ENCODE measurements around the gene CXXC5.

Gene CXXC5

GRCh38 chr5:139638736-139639618 lies 9.2 kb upstream of the CXXC5 start:
- DNase-seq = no peak

- DNase-seq = no peak
Observed at GRCh38 chr5:139639619-139640380, 8.3 kb upstream of the CXXC5 start.

GRCh38 chr5:139640421-139641115 lies 7.6 kb upstream of the CXXC5 start:
- DNase-seq = no peak

- DNase-seq = no peak
Observed at GRCh38 chr5:139641116-139642080, 6.8 kb upstream of the CXXC5 start.

DNA sequence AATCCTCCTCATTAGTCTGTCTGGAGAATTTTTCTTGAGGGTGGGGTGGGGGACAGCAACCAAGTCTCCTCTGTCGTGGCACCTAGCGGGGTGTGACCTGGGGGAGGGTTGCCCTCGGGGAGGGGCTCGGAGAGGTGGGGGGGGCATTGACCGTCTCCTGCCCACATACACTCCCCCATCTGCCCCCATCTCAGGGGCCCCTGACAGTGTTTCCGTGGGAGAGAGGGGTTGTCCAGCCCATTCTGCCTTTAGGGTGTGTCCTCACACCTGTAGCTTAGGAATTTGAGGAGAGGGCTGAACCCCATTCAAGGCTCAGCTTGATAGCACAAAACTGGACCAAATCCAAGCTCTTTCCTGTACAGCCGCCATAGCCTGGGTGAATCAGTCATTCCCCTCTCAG lies 5.9 kb upstream of the CXXC5 start:
- DNase-seq = no peak

DNA sequence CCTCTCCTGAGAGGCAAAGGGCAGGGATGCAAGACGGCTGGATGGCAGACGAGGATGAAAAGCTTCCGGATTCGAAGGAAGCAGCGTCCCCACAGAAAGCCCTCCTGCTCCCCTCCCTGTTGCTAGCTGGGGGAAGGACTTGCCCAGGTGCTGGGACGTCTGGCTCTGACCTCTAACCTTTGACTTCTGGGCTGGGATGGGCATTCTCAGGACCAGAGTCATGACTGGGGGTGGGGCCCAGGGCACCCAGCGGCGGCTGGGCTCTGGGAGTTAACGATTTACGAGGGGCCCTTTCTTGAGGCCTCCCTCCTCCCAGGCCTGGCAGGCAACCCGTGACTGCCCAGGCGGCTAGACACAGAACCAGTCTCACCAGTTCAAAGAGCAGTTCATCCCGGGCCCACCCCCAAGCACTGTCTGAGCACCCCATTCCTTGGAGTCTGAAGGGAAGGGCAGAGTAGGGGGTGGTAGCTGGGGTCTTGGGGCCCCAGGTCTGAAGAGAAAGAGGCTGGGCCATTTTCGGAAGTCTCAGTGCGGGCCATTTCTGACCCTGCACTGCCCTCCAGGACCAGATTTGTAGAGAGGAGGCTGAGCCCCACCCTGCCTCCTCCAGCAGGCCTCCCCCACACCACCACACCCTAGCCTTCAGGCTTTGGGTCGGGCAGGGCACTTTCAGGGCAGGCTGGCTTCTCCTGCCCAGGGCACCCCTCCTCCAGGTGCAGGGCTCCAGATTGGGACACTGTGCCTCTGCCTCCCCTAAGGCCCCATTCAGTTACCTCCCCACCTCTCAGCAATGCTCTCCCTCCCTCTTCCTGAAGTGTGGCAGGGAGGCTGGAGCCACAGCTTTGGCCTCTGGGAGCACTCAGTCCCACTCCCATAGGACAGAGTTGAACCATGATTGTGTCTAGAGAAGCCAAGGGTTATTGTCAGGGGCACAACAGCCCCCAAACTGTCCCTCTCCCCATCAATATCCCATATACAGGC lies 5.0 kb upstream of the CXXC5 start:
- no peak for DNase-seq

- no peak for DNase-seq
Observed at GRCh38 chr5:139644001-139644456, 4.1 kb upstream of the CXXC5 start.

DNA sequence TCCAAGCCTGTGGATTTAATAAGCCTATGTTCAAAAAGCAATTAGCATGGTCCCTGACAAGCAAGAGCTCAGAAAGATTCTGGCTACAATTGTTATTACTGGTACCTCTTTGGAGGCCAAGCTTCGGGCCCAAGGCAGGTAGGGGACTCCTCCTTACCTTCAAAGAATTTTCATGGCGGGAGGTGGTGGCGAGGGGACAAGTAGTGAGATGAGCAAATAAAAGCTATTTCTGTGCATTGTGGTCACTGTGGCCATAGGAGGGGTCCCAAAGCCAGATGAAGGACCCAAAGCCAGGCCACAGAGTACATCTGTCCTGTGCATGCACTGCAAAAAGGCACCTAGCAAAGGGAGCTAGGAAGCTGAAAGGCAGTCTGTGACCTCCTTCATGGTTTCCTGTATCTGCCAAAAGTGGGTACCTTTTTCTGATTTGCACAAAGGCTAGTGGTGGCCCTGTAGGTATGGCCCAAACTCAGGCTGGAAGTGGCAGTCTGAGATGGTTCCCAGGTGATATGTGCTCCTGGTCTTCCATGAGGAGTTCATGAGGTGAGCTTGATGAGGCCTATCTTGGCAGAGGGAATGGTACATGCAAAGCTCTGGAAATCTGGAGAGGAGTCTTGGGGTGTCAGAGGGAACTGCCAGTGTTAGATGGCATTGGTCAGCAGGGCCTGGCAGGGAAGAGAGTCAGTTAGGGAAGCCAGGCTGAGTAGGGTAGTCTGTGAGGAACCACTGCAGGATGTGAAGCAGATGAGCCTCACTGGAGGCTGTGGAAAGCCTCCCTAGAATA lies 3.3 kb upstream of the CXXC5 start:
- DNase-seq = no peak

DNA sequence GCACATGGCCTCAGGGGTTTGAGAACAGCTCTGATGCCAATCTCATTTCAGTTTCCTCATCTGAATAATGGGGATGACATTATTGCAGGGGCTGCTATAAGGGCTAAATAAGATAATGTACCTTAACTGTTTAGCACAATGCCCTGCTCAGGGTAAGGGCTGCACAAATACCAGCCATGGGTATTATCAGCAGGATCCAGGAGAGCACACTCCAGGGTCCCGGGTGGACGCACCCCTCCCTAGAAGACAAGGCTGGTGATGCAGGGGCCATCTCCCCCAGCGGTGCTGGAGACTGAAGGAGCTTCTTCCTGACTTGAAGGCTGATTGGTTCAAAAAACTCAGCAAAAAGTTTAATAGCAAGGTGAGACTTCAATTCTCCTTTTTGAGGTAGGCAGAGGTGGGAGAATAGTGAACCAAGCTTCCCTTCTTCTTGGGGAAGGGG lies 2.7 kb upstream of the CXXC5 start:
- no peak for DNase-seq

DNA sequence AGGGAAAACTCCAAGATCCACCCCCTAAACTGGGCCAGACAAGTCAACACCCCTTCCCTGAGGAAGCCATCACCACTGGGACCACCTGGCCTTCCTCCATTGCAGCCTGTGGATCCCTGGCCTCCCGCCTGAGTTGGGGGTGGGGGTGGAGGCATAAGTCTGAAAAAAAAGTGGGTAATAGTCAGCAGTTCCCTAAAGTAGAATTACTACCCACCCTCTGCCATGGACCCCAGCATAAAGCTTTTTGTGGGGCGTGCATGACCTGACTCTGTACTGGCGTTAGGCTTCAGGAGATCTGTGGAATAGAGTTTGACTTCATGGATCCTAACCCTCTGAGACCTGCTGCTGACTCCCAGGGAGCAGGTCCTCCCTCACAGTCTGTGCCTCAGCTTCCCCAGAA lies 2.0 kb upstream of the CXXC5 start:
- no peak for DNase-seq

- DNase-seq = no peak
Observed at GRCh38 chr5:139646912-139647505, 1.1 kb upstream of the CXXC5 start.

DNA sequence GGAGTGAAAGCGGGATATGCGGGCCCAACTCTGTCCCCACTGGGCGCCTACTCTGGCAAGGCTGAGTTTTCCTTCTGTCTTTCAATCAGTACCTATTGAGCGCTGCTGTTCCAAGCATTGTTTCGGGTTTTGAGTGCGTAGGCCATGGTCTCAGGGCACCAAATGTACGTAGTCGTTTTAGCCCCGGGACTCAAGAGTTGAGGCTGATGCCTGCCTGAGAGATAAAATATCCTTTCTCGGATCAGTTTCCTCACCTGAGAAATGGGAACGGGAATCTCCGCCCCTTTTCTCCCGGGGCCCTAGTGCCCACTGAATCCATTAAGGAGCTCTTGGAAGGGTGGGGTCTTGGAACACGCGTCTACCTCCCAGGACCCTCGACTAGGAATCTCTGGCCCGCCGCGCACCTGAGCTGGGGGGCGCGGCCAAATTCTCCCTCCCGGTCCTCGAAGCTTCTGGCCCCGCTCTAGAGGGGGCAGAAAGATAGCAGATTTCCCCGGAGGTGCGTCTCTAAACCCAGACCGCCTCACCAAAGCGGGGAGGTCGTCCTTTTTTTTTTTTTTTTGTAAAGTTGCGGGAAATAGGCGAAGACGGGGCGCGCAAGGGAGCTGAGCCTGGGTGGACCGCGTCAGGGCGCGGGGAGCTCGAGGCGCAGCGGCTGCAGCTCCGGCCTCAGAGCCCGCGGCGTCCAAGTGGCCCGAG lies 494 bp upstream of the CXXC5 start:
- DNase-seq = no peak

- DNase-seq = no peak
Observed at GRCh38 chr5:139649082-139649991, 1.2 kb downstream of the CXXC5 start.

GRCh38 chr5:139650031-139650688 lies 2.0 kb downstream of the CXXC5 start:
- no peak for DNase-seq

GRCh38 chr5:139650689-139651042 lies 2.5 kb downstream of the CXXC5 start:
- no peak for DNase-seq

DNA sequence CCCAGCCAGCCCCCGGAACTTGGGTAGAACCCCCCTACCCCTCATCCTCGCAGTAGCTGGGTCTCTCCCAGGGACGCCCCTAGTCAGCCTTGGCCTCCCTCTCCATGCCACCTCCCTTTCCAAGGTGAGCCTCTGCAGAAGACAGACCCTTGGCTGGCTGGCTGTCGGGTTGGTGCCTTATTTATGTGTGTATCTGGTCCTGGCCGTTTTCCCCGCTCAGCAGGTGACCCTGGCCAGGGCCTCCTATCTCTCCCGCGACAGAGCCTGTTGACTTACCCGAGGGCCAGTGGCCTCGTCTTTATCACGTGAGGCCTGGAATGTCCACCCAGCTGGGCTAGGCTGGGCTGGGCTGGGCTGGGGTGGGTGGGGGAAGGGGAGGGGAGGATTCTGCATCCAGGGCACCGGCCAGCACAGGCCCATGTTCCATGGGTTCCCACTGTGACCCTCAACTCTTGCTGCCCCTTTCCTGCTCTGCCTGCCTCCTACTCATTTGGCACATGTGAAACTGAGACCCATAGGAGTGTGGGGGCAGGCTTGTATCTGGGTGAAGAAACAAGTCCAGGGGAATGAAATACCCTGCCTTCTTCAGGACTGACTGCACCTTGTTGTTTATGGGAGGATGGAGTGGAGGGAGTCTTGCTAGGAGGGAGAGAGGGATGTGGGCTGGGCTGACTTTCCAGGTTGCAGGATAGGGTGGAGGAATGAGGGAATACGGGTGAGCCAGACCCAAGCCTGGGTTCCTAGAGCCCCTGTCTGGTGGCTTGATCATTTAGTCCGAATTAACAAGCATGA lies 3.1 kb downstream of the CXXC5 start:
- DNase-seq = peak; percentile 21
